GM18951 (cell line): ENCODE results near the gene STK11.
"Not testable (repeated sequence)": the region's sequence is repeated elsewhere in the genome, so short reads cannot be mapped to it uniquely, and the experiment has no call there.

Experiments used
- POLR2A ChIP-seq: IDR thresholded peaks from 4 replicates; pipeline ENCODE4 v1.6.1; 2011; ENCODE audit warnings: mild to moderate bottlenecking; ENCODE audit not compliant: insufficient read length, insufficient read depth; ENCODE audit errors: extremely low read depth
- in situ Hi-C: fragments of 300-500 bp; cut with MboI; formaldehyde crosslinking; loops from one replicate; pipeline ENCODE4 v1.12.0; 2022; ENCODE audit warnings: low sequenced_read_pairs, mixed read lengths, inconsistent platforms; ENCODE audit not compliant: unreplicated experiment

The STK11 gene

GRCh38 chr19:1206864-1207450 is 1.4 kb downstream of the STK11 start:
- no peak for TF ChIP-seq POLR2A
- in situ Hi-C loops: no loop called here

GRCh38 chr19:1208830-1209229 is 3.3 kb downstream of the STK11 start:
- in situ Hi-C loops: not testable (repeated sequence)

GRCh38 chr19:1210227-1210538 is 4.6 kb downstream of the STK11 start:
- in situ Hi-C loops: no loop called here
- no peak for TF ChIP-seq POLR2A

- no peak for TF ChIP-seq POLR2A
- in situ Hi-C loops: no loop called here
Measured at GRCh38 chr19:1211494-1212234, 6.1 kb downstream of the STK11 start.

- peak; percentile 38 for TF ChIP-seq POLR2A
- in situ Hi-C loops: no loop called here
Measured at GRCh38 chr19:1213391-1214286, 8.1 kb downstream of the STK11 start.

- in situ Hi-C loops: no loop called here
- no peak for TF ChIP-seq POLR2A
Measured at GRCh38 chr19:1214299-1214861, 8.8 kb downstream of the STK11 start.

GRCh38 chr19:1214862-1215731 is 9.5 kb downstream of the STK11 start:
- in situ Hi-C loops: no loop called here
- no peak for TF ChIP-seq POLR2A

GRCh38 chr19:1216756-1217155 is 11.2 kb downstream of the STK11 start:
- in situ Hi-C loops: no loop called here
- TF ChIP-seq POLR2A: no peak

GRCh38 chr19:1217366-1217765 is 11.8 kb downstream of the STK11 start:
- in situ Hi-C loops: no loop called here
- TF ChIP-seq POLR2A: no peak

- in situ Hi-C loops: no loop called here
Measured at GRCh38 chr19:1218751-1219567, 13.4 kb downstream of the STK11 start.

GRCh38 chr19:1219786-1220476 is 14.4 kb downstream of the STK11 start:
- TF ChIP-seq POLR2A: no peak
- in situ Hi-C loops: no loop called here

More at GRCh38 chr19:1218751-1219567, 13.4 kb downstream of the STK11 start:
- TF ChIP-seq POLR2A: no peak
